OCI-LY1 (cell line): Measurements from ENCODE around the gene PUM2.

Source experiments
- CTCF ChIP-seq: fragments of 200-600 bp; sonication (generic), shearing (Covaris generic); IDR thresholded peaks from 2 replicates; pipeline ENCODE4 v1.5.1; 2017; ENCODE audit warnings: mild to moderate bottlenecking, antibody characterized with exemption, low read length, moderate library complexity, mixed read lengths
- EZH2 ChIP-seq: fragments of 200-600 bp; sonication (generic), shearing (Covaris generic); IDR thresholded peaks from 2 replicates; pipeline ENCODE4 v1.8.0; 2017; ENCODE audit warnings: borderline replicate concordance, mixed run types, mild to moderate bottlenecking, antibody characterized with exemption, low read length, moderate library complexity, mixed read lengths

DNA sequence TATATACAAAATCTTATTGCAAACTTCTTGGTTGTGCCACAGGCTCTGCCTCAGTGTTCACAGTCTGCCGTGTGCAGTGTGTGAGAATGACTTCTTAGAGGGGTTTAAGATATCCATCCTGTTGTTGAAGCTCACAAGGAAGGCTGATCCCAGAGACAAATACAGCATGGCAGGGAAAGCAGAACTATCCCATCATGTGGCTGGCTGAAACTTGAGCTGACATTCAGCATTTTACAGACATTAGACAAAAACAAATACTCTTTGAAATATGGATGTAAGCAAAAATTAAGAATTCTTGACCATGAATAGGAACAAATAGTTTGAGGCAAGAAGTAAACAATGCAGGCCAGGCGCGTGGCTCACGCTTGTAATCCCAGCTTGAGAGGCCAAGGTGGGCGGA is 12.9 kb upstream of the PUM2 start:
- TF ChIP-seq CTCF (no peak), EZH2 (no peak)
